MG63 (cell line): ENCODE data around the gene LIG3. TPM values are rescaled to one million over a fixed set of nuclear protein-coding genes. Genes with fewer than 3 reads are reported as not detected.
"Not testable (repeated sequence)": the region's sequence is repeated elsewhere in the genome, so short reads cannot be mapped to it uniquely, and the experiment has no call there.

Experiments used
- DNase-seq: peaks from one replicate; pipeline ENCODE4 v3.0.0-alpha.2; 2020
- H3K27me3 ChIP-seq: fragments of 250-450 bp; sonication (Bioruptor Pico); 2 replicates; pipeline ENCODE4 v1.5.1; 2020; ENCODE audit warnings: mild to moderate bottlenecking, moderate library complexity
- H3K36me3 ChIP-seq: fragments of 250-450 bp; sonication (Bioruptor Pico); 2 replicates; pipeline ENCODE4 v1.5.1; 2020; ENCODE audit warnings: mild to moderate bottlenecking, moderate library complexity
- H3K4me3 ChIP-seq: fragments of 250-450 bp; sonication (Bioruptor Pico); 2 replicates; pipeline ENCODE4 v1.5.1; 2020; ENCODE audit warnings: mild to moderate bottlenecking, moderate library complexity
- H3K9me3 ChIP-seq: fragments of 250-450 bp; sonication (Bioruptor Pico); 2 replicates; pipeline ENCODE4 v1.5.1; 2020; ENCODE audit warnings: mild to moderate bottlenecking, moderate library complexity
- total RNA-seq: library from RNA; depleted of rRNA; stranded (reverse); fragments of >200 nt; shearing (Covaris generic); gene quantifications from 2 replicates; pipeline ENCODE4 v1.2.3, GENCODE V29; 2014; ENCODE audit warnings: low replicate concordance

The LIG3 gene
- total RNA-seq, 1 experiment from 2014 or later: 45.6 TPM

DNA sequence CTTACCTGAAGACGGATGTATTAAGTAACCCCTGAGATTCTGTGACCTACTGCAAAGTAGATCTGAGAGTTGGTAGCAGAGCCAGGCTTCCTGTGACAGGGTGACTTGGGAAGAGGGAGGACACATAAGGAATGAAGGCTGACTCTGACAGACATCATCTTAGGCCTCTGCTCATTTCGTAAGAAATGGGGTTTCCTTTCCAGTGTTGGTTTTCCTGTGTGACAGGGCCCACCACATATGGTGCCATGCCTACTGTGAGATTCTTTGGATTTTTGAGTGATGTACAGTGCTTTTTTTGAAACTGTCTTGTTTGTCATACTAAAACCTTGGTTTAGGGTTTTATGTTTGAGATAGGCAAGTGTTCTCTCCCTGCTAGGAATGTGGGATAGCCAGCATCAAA lies 12.7 kb downstream of the LIG3 start:
- Histone ChIP-seq H3K4me3 (no peak overlapping the region), H3K9me3 (no peaks in the 10 kb centered on the region), H3K36me3 (peaks cover 77% of the 10 kb centered on the region), H3K27me3 (no peaks in the 10 kb centered on the region)
- no peak for DNase-seq

DNA sequence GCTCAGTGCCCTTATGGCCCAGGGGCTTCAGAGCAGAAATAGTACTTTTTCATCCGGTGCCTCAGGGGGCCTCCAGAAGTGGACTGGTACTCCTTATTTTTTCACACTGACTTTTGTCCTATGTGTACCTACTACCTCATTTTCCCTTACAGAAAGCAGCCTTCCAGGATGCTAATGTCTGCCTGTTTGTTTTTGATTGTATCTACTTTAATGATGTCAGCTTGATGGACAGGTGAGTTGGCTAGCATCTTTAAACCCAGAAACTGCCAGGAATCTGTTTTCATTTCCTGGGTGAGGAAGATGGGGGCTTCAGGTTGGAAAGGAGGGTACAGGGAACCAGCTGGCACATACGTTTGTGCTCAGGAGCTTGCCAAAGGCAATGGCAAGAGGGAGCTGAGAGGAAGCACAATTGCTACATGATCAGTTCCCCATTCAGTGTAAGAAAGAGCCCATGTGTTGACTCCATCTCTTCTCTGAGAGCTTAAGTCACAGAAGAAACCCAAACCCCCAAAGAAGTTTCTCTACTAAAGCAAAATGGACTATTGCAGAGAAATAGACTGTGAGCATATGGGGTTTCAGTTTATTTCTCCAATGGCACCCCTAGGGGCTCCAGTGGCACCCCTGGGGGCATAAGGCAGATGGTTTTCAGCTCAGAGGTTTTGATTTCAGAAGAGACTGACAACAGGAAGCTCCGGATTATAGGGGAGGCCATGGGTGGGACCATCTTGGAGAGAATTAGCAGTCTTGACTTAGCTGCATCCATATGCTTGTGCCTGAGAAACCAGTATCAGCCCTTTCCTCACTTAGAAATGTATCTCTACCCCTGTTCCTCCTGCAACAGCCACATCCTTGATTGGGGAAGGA lies 16.3 kb downstream of the LIG3 start:
- Histone ChIP-seq H3K9me3 (no peaks in the 10 kb centered on the region), H3K36me3 (peaks cover 78% of the 10 kb centered on the region), H3K27me3 (no peaks in the 10 kb centered on the region), H3K4me3 (no peak overlapping the region)
- no peak for DNase-seq

DNA sequence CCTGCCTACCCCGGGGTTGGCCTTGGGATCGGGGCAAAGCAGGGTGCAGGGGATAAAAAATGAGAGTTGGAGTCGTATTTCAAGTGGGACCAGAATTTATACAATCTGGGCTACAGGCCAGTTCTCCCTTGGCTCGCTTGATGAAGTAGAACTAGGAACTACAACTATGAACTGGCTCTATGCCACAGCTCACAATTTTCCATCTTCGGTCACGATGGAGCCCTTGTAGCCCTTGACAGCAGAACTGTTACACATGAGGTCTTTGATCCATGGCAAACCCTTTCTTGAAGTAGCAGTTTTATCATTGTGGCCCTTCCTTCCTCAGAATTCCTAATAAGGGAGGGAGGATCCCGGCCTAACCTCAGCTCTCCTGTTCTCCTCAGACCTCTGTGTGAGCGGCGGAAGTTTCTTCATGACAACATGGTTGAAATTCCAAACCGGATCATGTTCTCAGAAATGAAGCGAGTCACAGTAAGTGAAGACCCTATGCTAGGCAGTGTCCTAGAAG lies 17.1 kb downstream of the LIG3 start:
- H3K9me3 ChIP-seq: no peaks in the 10 kb centered on the region
- peaks cover 79% of the 10 kb centered on the region for H3K36me3 ChIP-seq
- no peak overlapping the region for H3K4me3 ChIP-seq
- no peaks in the 10 kb centered on the region for H3K27me3 ChIP-seq
- no peak for DNase-seq

DNA sequence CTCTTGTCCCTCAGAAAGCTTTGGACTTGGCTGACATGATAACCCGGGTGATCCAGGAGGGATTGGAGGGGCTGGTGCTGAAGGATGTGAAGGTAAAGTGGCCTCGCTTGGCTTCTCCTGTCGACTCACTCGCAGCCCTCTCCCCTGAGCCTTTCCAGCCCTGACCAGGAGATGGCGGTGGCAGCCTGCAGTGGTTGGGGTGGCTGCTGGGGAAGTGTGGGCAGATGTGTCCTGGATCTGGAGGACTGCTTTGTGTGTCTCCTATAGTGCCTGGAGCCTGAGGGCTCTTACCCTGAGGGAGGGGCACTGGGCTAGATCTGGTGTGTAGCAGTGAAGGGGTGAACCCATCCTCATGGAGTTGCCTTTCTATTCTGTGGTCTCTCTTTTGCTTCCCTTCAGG lies 17.9 kb downstream of the LIG3 start:
- no peaks in the 10 kb centered on the region for H3K27me3 ChIP-seq
- peaks cover 74% of the 10 kb centered on the region for H3K36me3 ChIP-seq
- DNase-seq: peak; percentile 58
- no peaks in the 10 kb centered on the region for H3K9me3 ChIP-seq
- H3K4me3 ChIP-seq: no peak overlapping the region

DNA sequence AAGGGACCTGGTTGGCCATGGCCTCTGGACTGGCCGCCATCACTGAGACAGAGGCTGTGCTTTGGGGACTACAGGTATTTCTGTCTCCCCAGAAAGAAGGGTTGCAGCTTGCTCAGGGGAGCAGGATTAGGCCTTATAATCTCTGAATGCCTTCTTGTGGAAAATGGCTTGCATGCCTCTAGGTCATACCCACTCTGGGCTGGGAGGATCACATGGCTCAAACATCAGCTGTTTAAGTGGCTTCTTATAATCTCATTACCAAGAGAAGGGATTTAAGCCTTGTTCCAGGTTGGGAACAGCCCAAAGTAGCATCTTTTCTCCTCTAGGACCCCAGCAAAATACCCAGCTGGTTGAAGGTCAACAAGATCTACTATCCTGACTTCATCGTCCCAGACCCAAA lies 19.1 kb downstream of the LIG3 start:
- H3K4me3 ChIP-seq: no peak overlapping the region
- no peaks in the 10 kb centered on the region for H3K9me3 ChIP-seq
- peaks cover 64% of the 10 kb centered on the region for H3K36me3 ChIP-seq
- DNase-seq: no peak
- H3K27me3 ChIP-seq: no peaks in the 10 kb centered on the region

DNA sequence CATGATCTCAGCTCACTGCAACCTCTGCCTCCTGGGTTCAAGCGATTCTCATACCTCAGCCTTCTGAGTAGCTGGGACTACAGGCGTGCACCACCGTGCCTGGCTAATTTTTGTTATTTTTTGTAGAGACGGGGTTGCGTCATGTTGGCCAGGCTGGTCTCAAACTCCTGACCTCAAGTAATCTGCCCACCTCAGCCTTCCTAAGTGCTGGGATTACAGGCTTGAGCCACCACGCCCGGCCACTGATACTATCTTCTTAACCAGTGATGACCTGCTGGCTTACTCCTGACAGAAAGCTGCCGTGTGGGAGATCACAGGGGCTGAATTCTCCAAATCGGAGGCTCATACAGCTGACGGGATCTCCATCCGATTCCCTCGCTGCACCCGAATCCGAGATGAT lies 20.7 kb downstream of the LIG3 start:
- H3K9me3 ChIP-seq, H3K4me3 ChIP-seq, H3K27me3 ChIP-seq, DNase-seq: not testable (repeated sequence)
- peaks cover 52% of the 10 kb centered on the region for H3K36me3 ChIP-seq

DNA sequence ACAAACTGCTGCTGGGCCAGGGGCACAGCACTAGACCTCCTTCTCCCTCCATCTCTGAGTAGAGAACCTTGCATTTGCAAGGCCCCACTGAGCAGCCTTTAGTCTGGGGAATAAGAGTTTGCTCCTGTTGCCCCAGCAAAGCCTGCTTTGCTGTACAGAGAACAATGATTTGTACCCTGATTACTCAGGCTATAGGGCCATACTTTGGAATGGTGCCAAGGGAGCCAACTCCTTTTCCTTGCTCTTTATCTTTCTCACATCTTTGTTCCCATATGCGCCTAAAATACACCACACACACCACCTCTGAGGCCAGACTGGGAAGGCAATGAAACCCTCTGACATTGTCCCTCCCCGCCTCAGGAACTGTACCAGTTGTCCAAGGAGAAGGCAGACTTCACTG lies 21.2 kb downstream of the LIG3 start:
- H3K27me3 ChIP-seq: no peaks in the 10 kb centered on the region
- H3K9me3 ChIP-seq: no peaks in the 10 kb centered on the region
- DNase-seq: no peak
- H3K4me3 ChIP-seq: no peak overlapping the region
- H3K36me3 ChIP-seq: peaks cover 55% of the 10 kb centered on the region

DNA sequence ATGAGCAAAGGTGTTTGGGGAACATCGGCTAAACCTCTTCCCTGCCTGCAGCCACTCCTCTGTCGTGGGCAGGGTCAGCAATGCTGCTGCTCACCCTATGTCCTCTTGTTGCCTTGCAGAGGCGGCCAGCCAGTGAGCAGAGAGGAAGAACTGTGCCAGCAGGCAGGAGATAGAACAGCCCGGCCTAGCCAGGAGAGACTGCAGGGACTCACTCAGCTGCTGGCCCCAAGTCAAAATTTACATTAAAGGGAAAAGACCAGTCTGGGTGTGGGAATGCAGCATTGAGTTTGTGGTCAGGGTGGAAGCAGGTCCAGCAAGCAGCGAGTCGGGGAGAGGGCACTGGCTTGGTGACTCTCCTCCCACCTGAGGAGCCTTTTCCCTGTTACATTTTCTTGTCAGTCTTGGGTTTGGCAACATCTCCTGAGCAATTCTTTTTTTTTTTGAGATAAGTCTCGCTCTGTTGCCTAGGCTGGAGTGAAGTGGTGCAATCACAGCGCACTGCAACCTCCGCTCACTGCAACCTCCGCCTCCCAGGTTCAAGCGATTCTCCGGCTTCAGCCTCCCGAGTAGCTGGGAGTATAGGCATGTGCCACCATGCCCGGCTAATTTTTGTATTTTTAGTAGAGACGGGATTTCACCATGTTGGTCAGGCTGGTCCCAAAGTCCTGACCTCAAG lies 22.7 kb downstream of the LIG3 start:
- DNase-seq: peak; percentile 34
- no peaks in the 10 kb centered on the region for H3K27me3 ChIP-seq
- H3K4me3 ChIP-seq: no peak overlapping the region
- peaks cover 54% of the 10 kb centered on the region for H3K36me3 ChIP-seq
- H3K9me3 ChIP-seq: no peaks in the 10 kb centered on the region

DNA sequence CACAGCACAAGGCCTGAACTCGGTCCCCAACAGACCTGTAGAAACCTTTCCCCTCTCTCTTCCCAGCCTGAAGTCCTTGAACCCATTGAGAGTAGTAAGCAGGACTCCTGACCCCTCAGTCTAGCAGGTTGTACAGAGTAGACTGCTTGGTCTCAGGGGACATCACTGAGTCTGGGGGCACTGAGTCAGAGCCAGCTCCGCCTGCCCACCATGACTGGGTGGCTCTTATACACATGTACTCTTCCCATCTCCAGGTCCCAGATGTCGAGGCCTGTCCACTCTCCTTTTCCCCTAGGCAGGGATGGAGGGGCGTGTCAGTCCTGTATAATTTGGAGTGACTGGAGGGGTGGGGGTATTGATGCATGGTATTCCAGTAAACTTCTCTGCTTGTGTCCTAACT lies 23.5 kb downstream of the LIG3 start:
- Histone ChIP-seq H3K4me3 (no peak overlapping the region), H3K36me3 (peaks cover 47% of the 10 kb centered on the region), H3K9me3 (no peaks in the 10 kb centered on the region), H3K27me3 (no peaks in the 10 kb centered on the region)
- no peak for DNase-seq

DNA sequence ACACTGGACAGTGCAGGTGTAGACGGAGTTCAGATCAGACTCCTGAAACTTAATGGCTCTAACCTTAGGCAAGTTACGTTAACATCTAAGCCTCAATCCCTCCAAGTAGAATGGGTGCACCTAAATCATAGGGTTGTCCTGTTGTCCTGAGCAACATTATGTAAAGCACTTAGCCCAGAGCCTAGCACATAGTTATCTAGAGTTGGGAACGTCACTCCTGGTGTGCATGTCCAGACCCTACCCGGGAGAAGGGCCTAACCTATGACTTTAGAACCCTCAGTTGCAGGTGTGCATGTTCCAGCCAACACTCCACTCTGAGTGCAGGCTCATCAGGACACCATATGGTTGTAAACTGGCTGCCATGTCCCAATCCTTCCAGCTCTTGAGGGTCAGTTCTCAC lies 26.0 kb downstream of the LIG3 start:
- DNase-seq: no peak

DNA sequence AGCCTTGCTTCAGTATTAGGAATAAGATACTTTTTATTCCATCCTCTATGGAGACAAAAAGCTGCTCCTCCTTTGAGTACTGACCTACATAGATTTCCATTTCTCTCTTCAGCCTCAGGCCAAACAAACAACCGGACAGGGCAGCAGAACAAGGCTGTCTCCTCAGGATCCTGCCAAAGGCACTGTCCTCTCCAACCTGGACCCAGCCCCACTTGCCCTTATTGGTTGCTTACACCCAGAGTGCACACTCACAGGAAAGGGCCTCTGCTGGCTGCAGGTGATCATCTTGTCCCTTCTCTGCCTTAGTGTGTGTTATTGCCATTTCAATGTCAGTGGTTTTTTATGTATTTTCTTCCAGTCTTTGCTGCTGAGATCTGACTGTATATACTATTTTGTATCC lies 26.6 kb downstream of the LIG3 start:
- Histone ChIP-seq H3K36me3 (peaks cover 23% of the 10 kb centered on the region), H3K27me3 (no peaks in the 10 kb centered on the region), H3K4me3 (no peak overlapping the region), H3K9me3 (no peaks in the 10 kb centered on the region)
- DNase-seq: no peak

More for the DNA sequence above, 26.0 kb downstream of the LIG3 start:
- H3K27me3 ChIP-seq: no peaks in the 10 kb centered on the region
- no peaks in the 10 kb centered on the region for H3K9me3 ChIP-seq
- H3K4me3 ChIP-seq: no peak overlapping the region
- H3K36me3 ChIP-seq: peaks cover 29% of the 10 kb centered on the region

DNA sequence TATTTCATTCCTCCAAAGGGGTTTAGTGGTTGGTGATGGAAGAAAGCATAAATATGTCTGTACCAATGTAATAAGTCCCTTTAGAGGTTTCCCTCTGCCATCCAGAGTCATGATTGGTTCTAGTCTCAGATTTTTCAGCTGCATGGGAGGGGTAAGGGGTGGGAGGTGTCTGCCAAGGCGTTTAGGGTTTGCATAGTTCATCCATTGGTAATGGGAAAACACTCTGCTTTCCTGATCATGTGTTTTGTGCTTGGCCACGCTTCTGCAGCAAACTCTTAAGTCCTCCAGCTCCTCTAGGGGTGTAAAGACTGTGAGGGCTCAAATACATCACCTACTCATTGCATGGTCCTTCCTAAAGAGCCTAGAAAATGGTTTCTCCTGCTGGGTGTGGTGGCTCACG lies 29.8 kb downstream of the LIG3 start:
- DNase-seq: no peak
- Histone ChIP-seq H3K27me3 (no peaks in the 10 kb centered on the region), H3K36me3 (peaks cover 13% of the 10 kb centered on the region), H3K9me3 (no peaks in the 10 kb centered on the region), H3K4me3 (no peak overlapping the region)

DNA sequence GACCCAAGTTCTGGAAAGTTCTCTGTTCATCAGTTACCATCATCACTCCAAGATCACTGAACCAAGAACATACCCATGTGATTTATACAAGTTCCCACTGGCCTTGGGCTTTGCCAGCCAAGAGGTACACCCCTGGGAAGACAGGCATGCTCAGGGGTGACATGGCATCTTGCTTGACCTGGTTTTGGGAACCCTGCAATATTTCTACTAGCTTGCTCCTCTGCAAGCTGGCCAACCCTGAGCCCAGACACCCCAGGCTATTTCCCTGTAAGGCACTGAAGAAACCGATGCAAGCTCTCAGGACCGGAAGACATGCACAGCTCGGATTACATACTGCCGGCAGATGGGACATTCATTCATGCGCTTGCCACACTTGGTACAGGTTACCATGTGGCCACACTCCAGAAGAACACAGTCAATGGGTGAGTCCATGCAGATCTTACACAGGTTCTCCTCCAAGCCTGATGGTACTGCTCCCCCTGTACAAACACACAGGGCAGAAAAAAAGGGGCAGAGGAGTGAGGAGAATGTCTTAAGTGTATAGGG lies 31.4 kb downstream of the LIG3 start:
- H3K27me3 ChIP-seq: no peaks in the 10 kb centered on the region
- no peaks in the 10 kb centered on the region for H3K9me3 ChIP-seq
- DNase-seq: no peak
- no peak overlapping the region for H3K4me3 ChIP-seq
- peaks cover 25% of the 10 kb centered on the region for H3K36me3 ChIP-seq

DNA sequence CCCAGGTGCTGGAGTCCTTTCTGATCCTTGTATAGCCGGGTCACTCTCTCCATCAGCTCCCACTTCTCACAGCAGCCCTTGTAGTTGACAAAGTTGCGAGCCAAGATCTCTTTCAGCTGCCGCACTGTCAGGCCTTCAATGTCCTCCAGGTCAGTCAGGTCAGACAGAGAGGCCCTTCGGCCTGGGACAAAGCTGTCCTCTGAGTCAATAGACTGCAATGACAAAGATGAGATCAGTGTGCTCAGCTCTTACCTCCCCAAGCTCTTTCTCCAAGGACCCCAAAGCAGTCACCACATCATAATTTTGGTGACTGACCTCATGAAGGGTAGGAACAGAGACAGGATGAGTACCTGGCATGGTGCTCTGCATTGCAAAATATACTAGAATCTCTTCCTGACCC lies 36.1 kb downstream of the LIG3 start:
- H3K4me3 ChIP-seq: no peak overlapping the region
- H3K27me3 ChIP-seq: no peaks in the 10 kb centered on the region
- DNase-seq: no peak
- H3K36me3 ChIP-seq: peaks cover 24% of the 10 kb centered on the region
- H3K9me3 ChIP-seq: no peaks in the 10 kb centered on the region

DNA sequence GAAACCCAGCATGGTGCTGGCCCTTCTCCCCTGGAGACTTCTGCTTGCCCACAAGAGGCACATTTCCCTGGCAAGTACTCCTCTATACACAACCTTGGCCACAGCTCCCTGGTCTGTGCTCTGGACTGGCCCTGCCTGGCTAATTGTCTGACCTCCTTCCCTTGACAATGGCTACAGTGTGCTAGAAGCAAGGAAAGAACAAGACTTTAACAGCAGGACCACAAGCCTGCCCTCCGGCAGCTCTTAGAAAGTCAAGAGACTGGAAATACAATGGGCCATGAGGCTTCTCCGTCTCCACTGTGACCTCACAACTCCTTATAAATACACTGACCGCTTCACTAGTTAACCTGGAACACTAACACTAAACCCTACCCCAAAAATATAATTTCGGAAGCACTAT lies 36.7 kb downstream of the LIG3 start:
- DNase-seq: no peak
- no peaks in the 10 kb centered on the region for H3K27me3 ChIP-seq
- H3K9me3 ChIP-seq: no peaks in the 10 kb centered on the region
- no peak overlapping the region for H3K4me3 ChIP-seq
- peaks cover 24% of the 10 kb centered on the region for H3K36me3 ChIP-seq

DNA sequence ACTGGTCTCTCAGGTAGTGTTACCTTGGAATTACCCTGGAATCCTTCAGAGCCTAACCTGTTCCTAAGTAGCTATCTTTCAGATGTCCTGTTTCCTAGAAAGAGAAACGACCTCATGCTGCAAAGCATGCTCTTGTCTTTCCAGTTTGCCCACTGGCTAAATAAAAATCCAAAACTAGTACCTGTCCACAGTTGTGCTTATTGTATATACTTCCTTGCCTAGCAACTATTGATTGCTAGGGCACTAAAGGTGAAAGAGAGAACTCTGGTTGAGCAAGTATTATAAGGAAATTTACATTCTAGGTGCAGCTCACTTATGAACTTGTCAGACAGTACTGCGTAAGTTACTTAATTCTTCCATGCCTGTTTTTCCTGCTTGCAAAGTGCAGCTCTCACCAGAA lies 38.5 kb downstream of the LIG3 start:
- no peaks in the 10 kb centered on the region for H3K9me3 ChIP-seq
- no peak overlapping the region for H3K4me3 ChIP-seq
- no peak for DNase-seq
- peaks cover 24% of the 10 kb centered on the region for H3K36me3 ChIP-seq
- H3K27me3 ChIP-seq: no peaks in the 10 kb centered on the region

DNA sequence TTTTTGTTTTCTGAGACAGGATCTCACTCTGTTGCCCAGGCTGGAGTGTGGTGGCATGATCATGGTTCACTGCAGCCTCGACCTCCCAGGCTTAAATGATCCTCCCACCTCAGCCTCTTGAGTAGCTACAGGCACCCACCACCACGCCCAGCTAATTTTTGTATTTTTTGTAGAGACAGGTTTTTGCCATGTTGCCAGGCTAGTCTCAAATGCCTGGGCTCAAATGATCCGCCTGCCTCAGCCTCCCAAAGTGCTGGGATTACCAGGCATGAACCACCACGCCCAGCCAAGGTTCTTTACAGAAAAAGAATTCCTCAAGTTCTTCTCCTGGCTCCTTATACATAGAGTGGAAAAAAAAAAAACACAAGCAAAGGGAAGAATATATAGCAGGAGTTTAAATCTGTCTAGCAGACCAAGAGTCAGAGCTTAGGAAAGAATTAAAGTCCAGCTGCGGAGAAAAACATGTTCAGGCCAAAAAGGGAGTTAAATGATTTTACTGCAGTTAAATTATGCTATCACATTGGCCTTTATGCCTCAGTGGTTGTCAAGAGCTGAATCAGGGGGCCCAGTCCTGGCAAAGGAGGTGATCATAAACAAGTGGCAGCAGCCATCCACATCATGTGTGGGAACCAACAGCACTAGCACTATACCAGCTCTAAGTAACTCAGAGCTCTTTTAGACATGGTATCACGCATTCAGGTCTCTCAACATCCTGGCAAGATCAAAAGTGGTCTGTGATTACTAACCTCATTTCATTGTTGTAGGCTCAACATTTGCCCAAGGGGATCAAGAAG lies 39.3 kb downstream of the LIG3 start:
- Histone ChIP-seq H3K4me3 (no peak overlapping the region), H3K27me3 (no peaks in the 10 kb centered on the region), H3K9me3 (no peaks in the 10 kb centered on the region), H3K36me3 (peaks cover 24% of the 10 kb centered on the region)
- no peak for DNase-seq
